HG03342 (cell line): ENCODE data around the gene ARHGAP26.

ENCODE experiments used
- ATAC-seq: cut with Tn5 transposase; IDR thresholded peaks from one replicate; pipeline ENCODE4 v1.9.1; 2021; ENCODE audit warnings: mild to moderate bottlenecking, moderate library complexity; ENCODE audit not compliant: unreplicated experiment

Gene ARHGAP26

DNA sequence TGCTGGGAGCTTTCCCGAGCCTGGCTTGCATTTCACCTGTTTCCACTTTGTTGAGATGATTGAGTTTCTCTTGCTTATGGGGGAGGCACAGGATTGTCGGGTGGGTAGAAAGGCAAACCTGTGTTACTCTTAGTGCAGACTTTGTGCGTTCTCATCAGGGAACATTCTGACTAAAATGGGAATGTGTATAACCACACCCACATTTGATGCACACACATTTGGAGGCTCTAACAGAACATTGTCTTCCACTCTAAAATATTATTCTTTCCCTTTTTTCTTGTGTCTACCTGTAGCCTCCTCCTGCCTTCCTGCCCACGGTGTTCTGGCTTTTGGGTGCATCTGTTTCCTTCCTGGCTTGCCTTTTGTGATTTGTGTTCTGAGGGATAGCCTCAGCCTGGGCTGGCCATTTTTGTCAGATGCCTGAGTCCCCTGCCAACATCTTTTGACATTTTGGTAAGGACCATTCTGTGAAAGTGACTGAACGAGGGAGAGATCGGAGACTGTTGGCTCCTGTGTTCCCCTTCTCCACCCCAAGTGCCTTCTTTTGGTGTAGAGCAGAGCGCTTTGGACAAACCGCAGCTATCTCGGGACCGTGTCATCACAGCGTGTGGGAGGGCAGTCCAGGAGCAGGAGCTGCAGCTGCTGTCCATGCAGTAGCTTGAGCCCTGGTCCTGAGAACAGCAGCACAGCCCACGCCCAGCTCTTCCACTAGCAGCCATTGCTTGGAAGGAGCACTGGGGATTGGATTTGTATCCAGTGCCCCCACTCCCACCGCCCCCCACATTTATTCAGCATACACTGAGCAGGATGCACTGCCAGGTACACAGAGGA lies 101.4 kb downstream of the ARHGAP26 start:
- ATAC-seq: no peak

DNA sequence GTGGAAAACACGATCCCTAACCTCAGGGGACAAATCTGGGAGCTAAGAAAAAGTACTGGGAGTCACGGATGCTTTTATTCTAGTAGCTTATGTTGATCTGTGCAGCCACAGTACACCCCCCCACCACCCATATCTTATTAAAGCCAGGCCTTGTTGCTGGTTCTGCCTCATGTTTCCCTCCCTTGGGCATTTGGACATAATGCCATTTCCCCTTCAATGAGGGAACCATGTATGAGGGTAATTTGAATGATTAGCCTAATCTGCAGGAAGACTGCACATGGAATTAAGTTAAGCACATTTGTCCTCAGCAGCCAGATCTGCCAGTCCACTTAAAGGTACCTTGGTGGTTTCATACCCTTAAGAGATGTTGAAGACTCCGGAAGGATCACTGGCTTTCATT lies 102.0 kb downstream of the ARHGAP26 start:
- ATAC-seq: no peak

DNA sequence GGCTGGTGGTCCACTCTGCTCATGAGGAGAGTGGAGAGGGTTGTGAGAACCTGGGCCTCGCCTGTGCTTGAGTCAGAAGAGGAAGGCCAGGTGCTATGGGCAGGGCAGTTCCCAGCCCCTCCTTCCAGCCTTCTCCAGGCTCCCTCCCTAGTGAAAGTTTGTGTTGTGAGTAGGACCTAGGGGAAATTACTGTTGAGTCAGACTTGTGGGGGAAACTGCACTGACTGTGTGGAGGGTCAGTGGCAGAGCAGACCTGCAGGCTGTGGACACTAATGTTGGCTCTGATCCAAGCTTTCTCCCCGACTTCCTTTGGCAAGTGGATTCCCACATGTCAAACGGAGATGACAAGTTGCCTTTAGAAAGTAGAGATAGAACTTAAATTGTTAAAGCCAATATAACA lies 102.6 kb downstream of the ARHGAP26 start:
- ATAC-seq: no peak

DNA sequence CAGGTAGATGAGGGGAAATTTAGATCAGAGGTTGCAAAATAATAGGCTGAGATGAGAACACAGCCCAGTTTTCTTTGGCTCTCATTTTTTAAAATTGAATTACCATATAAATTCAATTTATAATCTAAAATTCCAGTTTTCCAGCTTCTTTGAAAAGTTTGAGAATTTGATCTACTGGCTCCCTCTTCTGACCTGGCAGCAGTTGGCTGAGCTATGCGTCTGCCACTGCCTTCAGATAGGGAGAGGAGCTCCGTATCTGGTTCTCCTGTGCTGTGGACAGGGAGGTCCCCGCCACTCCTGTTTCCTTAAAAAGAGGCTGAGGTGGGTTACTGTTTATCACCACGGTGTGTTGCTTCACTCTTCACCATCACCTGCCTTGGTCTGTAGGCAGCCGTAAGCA lies 103.7 kb downstream of the ARHGAP26 start:
- ATAC-seq: no peak

DNA sequence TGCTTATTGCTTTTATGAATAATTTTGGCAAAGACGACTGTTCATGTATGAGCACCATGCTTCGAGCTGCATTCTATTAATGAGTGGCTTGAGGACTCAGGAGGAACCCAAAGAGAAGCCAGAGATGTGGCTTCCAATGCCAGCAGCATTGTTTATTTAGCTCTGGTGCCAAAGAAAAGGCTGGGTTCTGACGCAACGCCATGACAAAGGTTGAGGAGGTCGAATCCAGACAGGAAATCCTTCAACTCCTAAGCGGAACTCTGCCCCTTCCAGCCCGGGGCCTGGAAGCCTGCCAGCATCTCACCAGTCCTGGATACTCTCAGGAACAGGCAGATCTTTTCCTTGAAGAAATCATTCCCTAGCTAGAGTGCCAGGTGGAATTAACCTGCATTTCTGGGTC lies 104.4 kb downstream of the ARHGAP26 start:
- ATAC-seq: no peak

DNA sequence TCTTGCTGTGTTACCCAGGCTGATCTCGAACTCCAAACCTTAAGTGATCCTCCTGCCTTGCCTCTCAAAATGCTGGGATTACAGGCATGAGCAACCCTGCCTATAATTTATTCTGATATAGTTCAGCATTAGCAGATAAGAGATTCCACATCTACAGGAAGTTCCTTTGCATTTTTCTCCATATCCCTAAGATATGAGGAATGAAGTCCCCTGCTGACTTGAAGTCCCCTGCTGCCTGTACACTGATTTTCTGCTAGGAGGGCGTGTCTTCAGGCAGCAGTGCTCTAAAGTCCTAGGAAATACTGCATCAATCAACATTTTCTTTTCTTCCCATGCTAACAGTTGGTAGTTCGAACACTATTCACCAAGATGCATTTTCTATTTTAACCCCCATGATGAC lies 105.8 kb downstream of the ARHGAP26 start:
- ATAC-seq: no peak

DNA sequence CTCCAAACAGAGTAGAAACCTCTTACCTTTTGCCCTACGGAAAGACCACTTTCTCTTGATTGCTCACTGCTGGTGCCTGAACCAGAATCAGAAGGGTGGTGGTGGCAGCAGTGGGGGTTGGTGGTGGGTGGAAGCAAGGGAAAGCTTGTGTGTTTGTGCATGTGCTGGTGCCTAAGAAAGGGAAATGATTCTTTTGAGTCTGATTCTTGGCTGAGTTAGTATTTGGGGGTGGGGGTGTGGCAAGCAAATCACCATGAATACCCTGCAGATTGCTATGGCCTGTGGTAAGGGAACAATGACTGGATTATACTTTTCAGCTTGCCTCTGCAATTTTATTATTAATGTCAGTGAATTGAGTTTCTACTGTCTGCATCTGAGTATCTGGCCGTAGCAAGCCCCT lies 106.6 kb downstream of the ARHGAP26 start:
- ATAC-seq: no peak

DNA sequence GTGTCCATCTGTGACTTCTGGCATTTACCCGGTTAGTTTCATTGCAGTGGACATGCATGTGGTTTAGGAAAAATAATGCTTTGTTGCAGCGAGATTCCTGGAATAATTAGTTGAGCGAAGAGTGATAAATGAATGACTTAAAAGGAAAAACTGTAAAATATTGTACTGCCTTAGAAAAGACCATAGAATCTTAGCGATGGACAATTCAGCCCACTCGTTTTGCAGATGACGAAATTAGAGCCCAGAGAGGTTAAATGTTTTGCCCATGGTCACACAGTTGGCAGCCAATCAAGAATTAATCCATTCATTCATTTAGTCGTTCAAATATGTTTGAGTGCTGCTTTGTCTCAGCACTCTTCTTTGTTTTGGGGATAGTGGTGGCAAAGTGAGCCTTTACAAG lies 107.9 kb downstream of the ARHGAP26 start:
- no peak for ATAC-seq

DNA sequence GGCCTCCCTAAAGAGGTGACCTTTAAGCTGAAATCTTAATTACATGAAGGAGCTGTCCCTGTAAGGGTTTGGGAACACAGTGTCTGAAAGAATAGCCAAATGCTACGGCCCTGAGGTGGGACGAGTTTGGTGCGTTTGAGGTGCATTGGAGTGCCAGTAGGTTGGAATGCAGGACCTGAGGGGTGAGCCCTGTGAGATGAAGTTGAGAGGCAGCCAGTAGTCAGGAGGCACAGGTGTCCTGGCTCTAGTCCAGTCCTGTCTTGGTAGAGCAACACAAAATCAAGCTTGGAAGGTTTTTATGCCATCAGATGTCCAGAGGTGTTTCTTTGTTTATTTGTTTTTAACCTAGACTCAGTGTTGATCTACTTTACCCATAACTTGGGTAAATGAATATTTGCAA lies 108.5 kb downstream of the ARHGAP26 start:
- ATAC-seq: no peak

DNA sequence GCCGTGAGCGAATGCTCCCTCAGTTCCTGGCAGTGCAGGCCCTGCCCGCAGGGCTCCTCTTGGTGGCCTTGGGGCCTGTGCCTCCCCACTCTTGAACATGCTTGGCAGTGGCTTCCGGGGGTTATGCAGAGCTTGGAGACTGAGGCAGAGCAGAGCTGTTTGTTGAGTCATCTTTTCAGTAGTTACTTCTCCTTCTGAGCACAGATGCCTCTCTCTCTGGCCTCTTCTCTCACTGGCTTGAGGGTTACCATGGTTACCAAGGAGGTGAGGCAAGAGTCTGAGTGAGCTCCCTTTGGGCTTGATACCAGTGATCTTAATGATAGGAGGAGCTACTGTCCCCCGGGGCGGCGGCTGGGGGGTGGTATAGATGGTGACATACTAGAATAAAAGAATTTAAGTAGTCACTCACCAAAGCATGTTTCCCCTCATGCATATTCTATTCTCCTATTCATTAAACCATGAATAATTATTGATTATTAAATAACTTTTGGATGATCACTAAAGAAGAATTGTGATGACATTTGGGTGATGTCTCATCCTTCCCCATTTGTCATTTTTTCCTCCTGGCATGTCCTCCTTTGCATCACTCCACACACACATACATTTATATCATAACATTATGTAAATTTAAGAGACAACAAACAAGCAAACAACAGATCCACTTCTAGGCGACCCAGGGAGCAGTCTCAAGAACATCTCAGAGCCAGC lies 111.1 kb downstream of the ARHGAP26 start:
- ATAC-seq: peak; percentile 82

DNA sequence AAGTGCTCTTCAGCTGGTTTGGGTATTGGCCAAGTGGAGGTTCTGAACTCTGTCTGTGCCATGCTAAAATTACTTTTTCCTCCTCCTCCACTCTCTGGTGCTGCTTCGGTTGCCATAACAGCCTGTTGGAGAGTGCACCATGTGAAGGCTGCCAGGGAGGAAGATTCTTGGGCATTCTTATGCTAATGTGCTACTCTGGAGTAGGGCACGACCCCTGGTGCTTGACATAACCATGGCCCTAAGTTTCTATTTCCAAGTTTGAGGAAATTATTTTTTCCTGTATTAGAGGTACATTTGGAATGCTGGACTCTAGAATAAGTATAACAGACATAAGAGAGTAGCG lies 111.6 kb downstream of the ARHGAP26 start:
- no peak for ATAC-seq

DNA sequence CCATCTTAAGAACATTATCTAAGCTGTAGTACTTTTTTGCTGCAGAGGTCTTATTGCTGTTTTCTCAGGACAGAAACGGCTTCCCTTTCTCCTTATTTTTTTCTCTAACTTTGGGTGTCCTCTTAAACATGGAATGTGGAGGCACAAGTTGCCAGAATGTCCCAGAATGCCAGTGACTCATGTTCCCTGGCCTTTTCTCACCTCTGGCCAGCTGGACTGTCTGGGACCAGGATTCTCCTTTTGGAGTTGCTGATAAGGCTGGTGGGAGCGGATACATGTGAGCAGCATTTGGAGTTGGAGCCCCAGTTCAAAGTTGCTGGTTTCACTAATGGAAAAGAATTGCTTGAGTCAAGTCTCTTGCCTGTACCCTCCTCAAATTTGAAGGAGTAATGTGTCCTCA lies 112.8 kb downstream of the ARHGAP26 start:
- ATAC-seq: no peak

DNA sequence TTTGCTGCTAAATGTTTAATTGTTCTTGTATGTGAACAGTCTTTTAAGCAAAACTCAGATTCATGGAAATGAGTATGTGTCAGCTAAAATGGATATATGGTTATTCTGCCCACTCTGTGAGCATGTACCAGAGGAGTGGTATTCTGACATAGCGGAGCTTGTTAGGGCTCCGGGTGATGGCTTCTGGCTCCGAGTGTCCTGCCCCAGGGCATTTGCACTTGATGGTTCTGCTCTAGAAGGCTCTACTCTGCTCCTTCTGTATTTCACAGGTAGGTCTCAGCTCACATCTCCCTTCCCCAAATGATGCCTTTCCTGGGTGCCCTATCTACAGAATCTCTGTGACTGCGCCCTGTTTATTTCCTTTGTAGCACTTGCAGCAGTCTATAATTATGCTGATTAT lies 113.3 kb downstream of the ARHGAP26 start:
- no peak for ATAC-seq

DNA sequence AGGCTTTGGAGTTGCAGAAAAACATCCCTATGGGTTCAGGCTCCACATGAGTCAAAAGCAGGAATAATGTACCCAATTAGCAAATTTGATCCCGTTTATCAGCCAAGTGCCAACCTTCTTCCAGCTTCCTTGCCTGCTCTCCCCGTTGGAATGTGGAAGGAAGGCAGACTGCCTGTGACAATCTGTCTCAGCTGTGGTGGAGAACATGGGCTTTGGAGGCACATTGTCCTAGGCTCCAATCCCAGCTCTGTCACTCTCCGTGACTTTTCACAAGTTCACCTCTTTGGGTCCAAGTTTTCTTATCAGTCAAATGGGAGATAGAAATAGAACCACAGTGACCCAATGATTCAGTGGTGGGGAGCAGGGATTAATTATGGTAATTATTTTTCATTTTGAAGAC lies 113.9 kb downstream of the ARHGAP26 start:
- ATAC-seq: no peak

DNA sequence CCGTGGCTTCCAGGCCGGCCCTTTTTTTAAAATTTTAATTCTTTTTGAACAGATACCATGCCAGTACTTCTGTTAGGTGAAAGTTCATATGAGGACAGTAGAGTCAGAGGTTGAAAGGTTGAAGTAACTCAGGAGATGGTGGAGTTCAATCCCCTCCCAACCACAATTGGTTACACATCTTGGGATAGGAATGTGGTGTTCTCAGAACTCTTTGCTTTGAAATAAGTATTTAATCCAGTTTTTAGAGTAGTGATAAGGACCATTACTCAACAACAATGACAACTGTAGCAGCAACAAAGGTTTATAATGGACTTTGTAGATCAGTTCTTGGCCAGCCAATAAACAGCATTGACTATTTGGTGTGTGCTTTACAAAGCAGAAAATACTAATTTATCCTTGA lies 116.0 kb downstream of the ARHGAP26 start:
- ATAC-seq: no peak

DNA sequence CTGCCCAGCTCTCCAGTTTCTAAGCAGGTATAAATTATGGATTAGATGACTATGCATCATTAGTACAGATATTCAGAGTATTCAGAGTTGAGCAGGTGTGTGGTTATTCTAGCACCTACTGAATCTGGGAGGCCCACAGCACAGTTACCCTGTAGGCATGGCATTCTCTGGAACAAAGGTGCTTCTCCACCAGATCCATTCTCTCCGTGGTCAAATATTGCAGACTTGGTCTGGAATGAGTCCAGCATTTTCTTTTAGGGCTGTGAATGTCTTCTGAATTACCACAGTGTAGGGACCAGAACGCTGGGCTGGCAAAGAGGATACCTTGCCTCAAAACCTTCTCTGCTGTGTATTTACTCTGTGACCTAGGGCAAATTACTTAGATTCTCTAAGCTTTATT lies 116.8 kb downstream of the ARHGAP26 start:
- no peak for ATAC-seq

DNA sequence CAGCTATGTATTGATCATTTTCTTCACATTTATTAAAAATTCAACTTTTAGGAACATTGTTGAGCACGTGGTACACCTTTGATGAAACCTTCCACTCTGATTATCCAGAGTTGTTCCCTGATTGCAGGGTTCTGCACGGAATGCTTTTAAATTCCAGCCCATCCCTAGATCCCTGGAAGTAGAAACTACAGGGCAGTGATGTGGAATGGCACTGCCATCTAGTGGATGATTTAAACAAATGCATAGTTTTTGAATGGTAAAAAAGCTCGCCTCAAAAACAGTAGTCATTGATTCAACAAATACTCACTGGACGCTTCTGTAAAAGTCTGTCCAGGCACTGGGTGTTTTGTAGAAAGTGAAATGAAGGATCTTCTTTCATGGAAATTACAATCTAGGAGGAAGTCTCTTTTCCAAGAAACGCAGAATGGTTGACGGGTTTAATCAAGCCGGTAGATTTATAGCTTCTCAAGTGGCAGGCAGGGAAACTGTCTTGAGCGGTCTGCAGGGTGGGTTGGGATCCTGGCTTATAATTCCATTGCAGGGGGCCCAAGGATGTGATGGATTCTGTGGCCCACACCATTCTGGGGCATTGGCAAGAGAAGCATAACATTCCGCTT lies 118.4 kb downstream of the ARHGAP26 start:
- no peak for ATAC-seq

DNA sequence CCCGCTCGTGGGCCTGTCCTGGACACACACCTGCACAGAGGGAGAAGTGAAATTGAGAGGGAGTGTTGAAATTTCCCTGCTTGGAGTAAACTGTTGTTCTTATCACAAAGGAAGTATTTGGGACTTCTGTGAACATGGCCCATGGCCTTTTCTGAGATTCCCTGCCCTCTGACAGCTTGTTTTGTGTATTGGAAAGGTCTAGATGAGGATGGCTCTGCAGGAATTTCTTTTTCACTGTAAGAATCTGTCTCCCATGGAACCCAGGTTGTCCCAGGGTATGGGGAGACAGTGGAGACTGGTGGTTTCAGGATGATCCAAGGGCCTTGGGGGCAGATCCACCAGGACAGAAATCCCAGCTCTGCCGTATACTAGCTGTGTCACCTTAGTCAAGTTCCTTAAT lies 121.8 kb downstream of the ARHGAP26 start:
- no peak for ATAC-seq

DNA sequence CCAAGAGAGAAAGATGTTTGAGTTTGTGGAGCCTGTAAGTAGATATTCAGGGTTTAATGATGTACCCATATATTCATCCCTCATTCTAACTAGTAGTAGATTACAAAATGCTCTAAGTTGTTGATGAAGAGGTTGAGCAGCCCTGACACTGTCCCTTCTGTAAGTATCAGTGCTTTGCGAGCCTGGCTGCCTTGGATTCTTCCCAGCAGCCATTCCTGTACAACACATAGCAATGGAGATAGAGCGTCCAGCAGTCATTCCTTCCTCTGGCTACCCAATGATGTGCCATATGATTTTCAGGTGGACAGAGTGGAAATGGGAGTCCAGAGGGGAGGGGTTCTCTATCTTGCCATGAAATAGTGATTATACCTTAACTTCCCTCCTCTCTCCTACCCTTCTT lies 124.1 kb downstream of the ARHGAP26 start:
- no peak for ATAC-seq

DNA sequence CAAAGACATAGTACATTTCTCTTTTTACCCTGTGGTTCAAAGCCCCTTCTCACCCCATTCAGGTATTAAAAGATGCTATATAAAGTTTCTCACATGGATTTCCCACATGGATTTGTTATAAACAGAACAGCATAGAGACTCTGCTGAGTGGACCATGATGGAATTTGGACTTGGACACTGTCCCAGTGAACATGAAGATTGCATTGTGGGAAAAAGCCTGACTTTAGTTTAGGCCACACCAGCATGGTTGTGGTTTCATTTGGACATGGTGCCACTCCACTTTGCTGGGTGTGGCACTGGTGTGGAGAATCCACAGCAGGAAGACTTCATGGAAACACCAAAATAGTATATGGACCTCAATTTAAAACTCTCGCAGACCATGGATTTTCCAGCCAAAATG lies 124.6 kb downstream of the ARHGAP26 start:
- no peak for ATAC-seq

DNA sequence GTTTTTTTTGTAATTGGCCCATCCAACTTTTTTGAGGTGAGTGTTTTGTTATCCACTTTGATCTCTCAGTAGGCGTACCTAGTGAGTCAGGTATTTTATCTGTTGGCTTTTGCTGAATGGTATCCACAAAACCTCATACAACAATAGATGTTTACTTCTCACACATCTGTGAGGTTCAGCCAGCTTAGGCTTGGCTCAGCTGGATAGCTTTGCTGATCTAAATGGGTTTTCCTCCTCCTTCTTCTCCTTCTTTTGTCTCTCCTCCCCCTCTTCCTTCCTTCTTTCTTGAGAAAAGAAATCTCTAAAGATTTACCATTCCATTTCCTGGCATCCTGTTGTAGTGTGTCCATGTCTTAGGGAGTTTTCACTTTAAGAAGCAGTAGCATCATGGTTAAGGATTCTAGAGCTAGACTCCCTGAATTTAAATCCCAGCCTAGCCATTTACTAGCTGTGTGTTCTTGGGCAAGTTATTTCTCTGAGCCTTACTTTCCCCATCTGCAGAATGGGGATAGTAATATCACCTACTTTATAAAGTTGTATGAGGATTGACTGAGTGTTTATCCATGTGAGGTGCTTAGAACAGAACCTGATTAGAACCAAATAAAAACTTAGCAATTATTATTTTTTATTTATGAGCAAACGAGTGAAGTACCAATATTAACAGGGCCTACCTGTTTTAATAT lies 126.3 kb downstream of the ARHGAP26 start:
- ATAC-seq: no peak

DNA sequence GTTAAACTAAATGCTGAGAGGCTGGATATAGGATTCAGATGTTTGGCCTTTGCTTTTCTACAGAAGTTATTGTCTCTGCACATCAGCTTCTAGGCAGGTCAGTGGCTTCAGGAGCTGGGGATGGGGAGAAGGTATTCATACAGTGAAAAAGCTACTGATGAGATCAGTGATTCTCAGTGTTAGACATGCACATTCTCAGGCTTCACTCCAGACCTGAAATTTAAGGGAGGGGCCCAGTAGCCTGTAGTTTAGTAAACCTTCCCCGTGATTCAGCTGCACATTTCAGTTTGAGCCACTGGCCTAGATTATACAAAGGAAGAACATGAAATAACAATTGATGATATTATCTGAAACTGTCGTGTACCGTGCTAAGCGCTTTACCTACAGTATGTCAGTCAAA lies 127.2 kb downstream of the ARHGAP26 start:
- ATAC-seq: no peak
